H1 (cell line): Measurements from ENCODE around the gene FLCN.

ENCODE experiments used
- CEBPB ChIP-seq: IDR thresholded peaks from 2 replicates; pipeline ENCODE4 v1.6.1; 2012; ENCODE audit warnings: low read depth, low read length
- EGR1 ChIP-seq: IDR thresholded peaks from 2 replicates; pipeline ENCODE4 v1.6.1; 2011; ENCODE audit warnings: low read depth, low read length, borderline replicate concordance
- EZH2 ChIP-seq: fragments of 200-600 bp; sonication (generic); IDR thresholded peaks from 2 replicates; pipeline ENCODE4 v1.7.1; 2012; ENCODE audit warnings: low read depth, mild to moderate bottlenecking, moderate library complexity, low read length, inconsistent platforms; ENCODE audit not compliant: severe bottlenecking
- RXRA ChIP-seq: IDR thresholded peaks from 2 replicates; pipeline ENCODE4 v1.6.1; 2011; ENCODE audit warnings: low read depth, mild to moderate bottlenecking, low read length, moderate library complexity; ENCODE audit not compliant: insufficient read depth

GRCh38 chr17:17216236-17216635 lies 20.7 kb downstream of the FLCN start:
- TF ChIP-seq RXRA (no peak), CEBPB (no peak), EGR1 (no peak), EZH2 (no peak)
